Pancreas (tissue), 10 donors: ENCODE data around the gene MRPS14. TPM values are rescaled to one million over a fixed set of nuclear protein-coding genes. Genes with fewer than 3 reads are reported as not detected.

Experiments
- ATAC-seq, 4 donors: fragments of 200-7000 bp; cut with Tn5 transposase; one replicate each; pipeline versions ENCODE4 v1.8.0 to v1.9.1; 2020; ENCODE audit warnings: mild to moderate bottlenecking in 4 of 4, moderate library complexity in 4 of 4
- DNase-seq, 6 donors: peaks; one replicate each; pipeline ENCODE4 v3.0.0-alpha.2; 2020
- FAIRE-seq: peaks from 2 replicates; lab custom pipeline; 2012; peaks lifted over from hg19 to GRCh38; lab: Jason Lieb, UNC
- H3K27ac ChIP-seq, 4 donors: fragments of 200-600 bp; sonication (generic); 1 replicate in 3 of 4; 2 replicates in 1 of 4; pipeline versions ENCODE4 v1.5.0 to v1.8.0; 2020
- H3K27me3 ChIP-seq, 4 donors: fragments of 200-600 bp; one replicate each; pipeline ENCODE4 v1.8.0; 2021
- H3K36me3 ChIP-seq, 3 donors: fragments of 200-600 bp; sonication (generic) in 1 of 3; one replicate each; pipeline versions ENCODE4 v1.5.0 to v1.8.0; 2020 to 2021
- H3K4me1 ChIP-seq, 3 donors: fragments of 200-600 bp; one replicate each; pipeline ENCODE4 v1.8.0; 2021
- H3K4me3 ChIP-seq, 4 donors: fragments of 200-600 bp; sonication (generic) in 2 of 4; one replicate each; pipeline versions ENCODE4 v1.5.0 to v1.8.0; 2020 to 2021
- H3K9me3 ChIP-seq, 4 donors: fragments of 200-600 bp; one replicate each; pipeline ENCODE4 v1.8.0; 2021
- CTCF ChIP-seq, 4 donors: fragments of 200-600 bp; sonication (generic) in 3 of 4; IDR thresholded peaks; one replicate each; pipeline versions ENCODE4 v1.5.0 to v1.8.0; 2021; ENCODE audit warnings: antibody characterized with exemption in 4 of 4
- WGBS, 2 donors: extraction: QIAGEN DNeasy Blood & Tissue Kit; methylation state at CpG; one replicate each; pipeline ENCODE4 v1.1.7; 2013; 5-methylcytosine and 5-hydroxymethylcytosine counted together
- intact Hi-C, 3 donors: fragments of 100-400 bp; cut with DNase I; formaldehyde crosslinking; loops; one replicate each; pipeline versions ENCODE4 v1.11.1 to v1.14.2; 2022
- polyA plus RNA-seq, 2 donors: library from polyadenylated mRNA; stranded (reverse); fragments of 200-250 nt; gene quantifications; one replicate each; pipeline ENCODE4 v1.2.3, GENCODE V29; 2013
- total RNA-seq, 6 donors: library from RNA; stranded (reverse); fragmentation: NEBNext Ultra II Directional in 4 of 6; extraction: Animal tissue kit (Norgen Biotek cat#: 25700) in 4 of 6; gene quantifications; one replicate each; pipeline versions ENCODE4 v1.2.1 to v1.2.4, GENCODE V29; 2021 to 2023
- donor health status: healthy with polysubstance abuse.
- donor health status: DM: no; HTN: no; CAD: no; lungs with moderate emphysema.
- donor health status: DM: no; HTN: no; CAD: no.
- donor health status: control.
- donor health status: control.
- donor health status: Bipolar disorder and iron deficiency.
- donor health status: DM: yes; HTN: yes; CAD: no.
- donor health status: DM: no; HTN: no; CAD: no.
- donor health status: DM: no; HTN: no; CAD: no.
- donor health status: DM: yes; HTN: yes; CAD: no.

MRPS14 gene
- total and polyA plus RNA-seq, 8 donors: 6.8 to 19.9 (median 15.6) TPM

- intact Hi-C loops: no loop called here
- H3K4me1 ChIP-seq: no peaks in the 10 kb centered on the region
- no peak overlapping the region for H3K4me3 ChIP-seq
- H3K36me3 ChIP-seq: peaks cover 0 to 52% (median 21%) of the 10 kb centered on the region in 3 donors
- no peak overlapping the region for H3K27ac ChIP-seq
- TF ChIP-seq CTCF (IDR thresholded peaks at IDR 0.05): no peak
- no peaks in the 10 kb centered on the region for H3K9me3 ChIP-seq
- no peak for DNase-seq
- FAIRE-seq: no peak
- no peaks in the 10 kb centered on the region for H3K27me3 ChIP-seq
- 88 to 89% methylated on average over 4 of the region's 4 CpGs for WGBS, 2 donors
- ATAC-seq: no peak
Measured at GRCh38 chr1:175015243-175015642, 8.0 kb downstream of the MRPS14 start.

- Histone ChIP-seq H3K4me3 (no peak overlapping the region), H3K36me3 (peaks cover 0 to 49% (median 22%) of the 10 kb centered on the region in 3 donors), H3K9me3 (no peaks in the 10 kb centered on the region), H3K27ac (no peak overlapping the region), H3K27me3 (no peaks in the 10 kb centered on the region), H3K4me1 (no peaks in the 10 kb centered on the region)
- FAIRE-seq (no peak), ATAC-seq (peak in 1 of 4 donors; percentile 30), DNase-seq (no peak)
- TF ChIP-seq CTCF (IDR thresholded peaks at IDR 0.05): no peak
- intact Hi-C loops: no loop called here
- 39 to 81% methylated on average over 1 of the region's 1 CpG for WGBS, 2 donors
Measured at GRCh38 chr1:175013445-175013844, 9.8 kb downstream of the MRPS14 start.

- Histone ChIP-seq H3K4me3 (no peak overlapping the region), H3K27ac (no peak overlapping the region), H3K9me3 (no peaks in the 10 kb centered on the region), H3K27me3 (no peaks in the 10 kb centered on the region), H3K36me3 (peaks cover 0 to 36% (median 22%) of the 10 kb centered on the region in 3 donors), H3K4me1 (no peaks in the 10 kb centered on the region)
- WGBS, 2 donors: 90 to 92% methylated on average over 10 of the region's 10 CpGs
- no peak for ATAC-seq
- intact Hi-C loops: no loop called here
- no peak for FAIRE-seq
- no peak for TF ChIP-seq CTCF (IDR thresholded peaks at IDR 0.05)
- no peak for DNase-seq
Measured at GRCh38 chr1:175009532-175009931, 13.7 kb downstream of the MRPS14 start.

- Histone ChIP-seq H3K9me3 (no peaks in the 10 kb centered on the region), H3K27me3 (no peaks in the 10 kb centered on the region), H3K4me1 (peaks cover 0 to 16% (median 9%) of the 10 kb centered on the region in 3 donors), H3K36me3 (peaks cover 0 to 17% (median 12%) of the 10 kb centered on the region in 3 donors), H3K4me3 (no peak overlapping the region), H3K27ac (no peak overlapping the region)
- DNase-seq: no peak
- TF ChIP-seq CTCF (IDR thresholded peaks at IDR 0.05): no peak
- no peak for FAIRE-seq
- 91 to 95% methylated on average over 8 of the region's 8 CpGs for WGBS, 2 donors
- intact Hi-C loops: no loop called here
- no peak for ATAC-seq
Measured at GRCh38 chr1:175005085-175005783, 18.0 kb downstream of the MRPS14 start.

GRCh38 chr1:175003521-175003920 is 19.7 kb downstream of the MRPS14 start:
- DNase-seq (no peak), FAIRE-seq (no peak), ATAC-seq (no peak)
- no peak overlapping the region for H3K27ac ChIP-seq
- H3K4me1 ChIP-seq: peaks cover 0 to 16% (median 9%) of the 10 kb centered on the region in 3 donors
- intact Hi-C loops: no loop called here
- H3K36me3 ChIP-seq: peaks cover 0 to 16% (median 12%) of the 10 kb centered on the region in 3 donors
- no peak overlapping the region for H3K4me3 ChIP-seq
- TF ChIP-seq CTCF (IDR thresholded peaks at IDR 0.05): no peak
- no peaks in the 10 kb centered on the region for H3K9me3 ChIP-seq
- H3K27me3 ChIP-seq: no peaks in the 10 kb centered on the region
- 45% methylated on average over 2 of the region's 2 CpGs for WGBS, 2 donors
